GM19035 (cell line): ENCODE results near the gene ING4.

Experiments used
- ATAC-seq: cut with Tn5 transposase; IDR thresholded peaks from one replicate; pipeline ENCODE4 v1.9.1; 2021; ENCODE audit not compliant: unreplicated experiment

ING4 gene

DNA sequence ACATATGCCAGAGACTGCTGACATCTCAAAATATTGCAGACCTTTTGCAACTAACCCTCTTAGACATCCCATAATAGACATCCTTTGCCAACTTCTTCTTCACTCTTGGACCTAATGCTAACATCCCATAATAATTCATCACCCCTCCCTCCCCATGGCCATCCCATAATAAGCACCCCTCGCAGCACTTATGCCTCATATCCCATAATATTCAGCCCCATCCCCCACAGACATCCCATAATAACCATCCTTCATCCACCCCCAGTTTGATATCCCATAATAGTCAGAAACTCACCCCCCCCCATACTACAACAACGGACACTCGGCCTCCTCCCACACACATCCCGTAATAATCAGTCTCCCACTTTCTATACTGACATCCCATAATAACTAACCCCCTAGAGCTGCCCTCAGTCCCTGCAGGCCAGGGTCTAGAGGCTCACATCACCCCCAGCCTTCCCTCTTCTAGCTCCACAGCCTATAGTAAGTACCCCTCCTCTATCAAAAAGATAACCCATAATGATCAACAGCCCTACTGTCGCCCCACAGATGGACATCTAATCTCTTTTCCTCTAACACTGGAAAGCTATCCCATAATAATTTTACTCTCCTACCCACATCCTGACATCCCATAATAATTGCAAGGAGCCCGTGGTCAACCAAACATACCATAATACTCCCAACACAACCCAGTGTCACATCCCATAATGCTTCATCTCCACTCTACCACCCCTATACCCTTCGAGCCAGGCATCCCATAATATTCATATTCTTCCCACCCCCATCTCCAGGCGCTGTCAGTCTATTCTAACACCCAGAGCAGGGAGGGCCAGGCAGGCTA, 54.9 kb downstream of the ING4 start:
- ATAC-seq, result no peak

DNA sequence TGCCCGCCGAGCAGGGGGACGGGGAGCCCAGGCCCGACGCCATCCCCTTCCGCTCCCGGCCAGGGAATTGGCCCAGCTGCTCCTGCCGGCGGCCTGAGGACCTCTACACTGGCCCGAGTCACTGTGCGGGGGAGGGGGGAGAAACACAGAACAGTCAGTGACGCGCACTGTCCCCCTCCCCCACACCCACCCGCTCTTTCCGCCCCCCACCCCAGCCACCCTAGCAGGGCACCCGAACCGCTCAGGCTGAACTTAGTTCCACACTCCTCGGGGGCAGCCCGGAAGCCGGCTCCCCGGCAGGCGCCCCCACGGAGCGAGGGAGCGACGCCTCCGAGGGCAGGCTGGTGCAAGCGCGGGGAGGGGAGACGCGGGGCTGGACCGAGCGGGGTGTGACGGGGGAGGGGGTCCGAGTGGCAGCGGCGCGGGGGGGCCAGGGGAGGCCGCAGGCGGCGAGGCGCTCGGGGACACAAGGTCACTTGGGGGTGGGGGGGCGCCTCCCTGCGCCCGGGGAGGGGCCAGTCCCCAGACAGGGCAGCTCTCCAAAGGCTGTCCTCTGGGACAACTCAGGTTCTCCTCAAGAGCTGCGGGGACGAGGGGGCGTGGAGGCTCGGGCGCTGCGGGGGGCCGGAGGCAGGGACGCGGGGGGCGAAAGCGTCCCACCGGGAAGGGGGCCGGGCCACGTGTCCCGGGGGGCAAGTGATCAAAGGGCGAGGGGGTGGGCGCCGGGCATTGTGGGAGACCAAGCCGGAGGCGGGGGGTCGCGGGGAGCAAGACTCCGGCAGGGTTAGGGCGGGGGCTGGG, 56.4 kb downstream of the ING4 start:
- no peak for ATAC-seq

DNA sequence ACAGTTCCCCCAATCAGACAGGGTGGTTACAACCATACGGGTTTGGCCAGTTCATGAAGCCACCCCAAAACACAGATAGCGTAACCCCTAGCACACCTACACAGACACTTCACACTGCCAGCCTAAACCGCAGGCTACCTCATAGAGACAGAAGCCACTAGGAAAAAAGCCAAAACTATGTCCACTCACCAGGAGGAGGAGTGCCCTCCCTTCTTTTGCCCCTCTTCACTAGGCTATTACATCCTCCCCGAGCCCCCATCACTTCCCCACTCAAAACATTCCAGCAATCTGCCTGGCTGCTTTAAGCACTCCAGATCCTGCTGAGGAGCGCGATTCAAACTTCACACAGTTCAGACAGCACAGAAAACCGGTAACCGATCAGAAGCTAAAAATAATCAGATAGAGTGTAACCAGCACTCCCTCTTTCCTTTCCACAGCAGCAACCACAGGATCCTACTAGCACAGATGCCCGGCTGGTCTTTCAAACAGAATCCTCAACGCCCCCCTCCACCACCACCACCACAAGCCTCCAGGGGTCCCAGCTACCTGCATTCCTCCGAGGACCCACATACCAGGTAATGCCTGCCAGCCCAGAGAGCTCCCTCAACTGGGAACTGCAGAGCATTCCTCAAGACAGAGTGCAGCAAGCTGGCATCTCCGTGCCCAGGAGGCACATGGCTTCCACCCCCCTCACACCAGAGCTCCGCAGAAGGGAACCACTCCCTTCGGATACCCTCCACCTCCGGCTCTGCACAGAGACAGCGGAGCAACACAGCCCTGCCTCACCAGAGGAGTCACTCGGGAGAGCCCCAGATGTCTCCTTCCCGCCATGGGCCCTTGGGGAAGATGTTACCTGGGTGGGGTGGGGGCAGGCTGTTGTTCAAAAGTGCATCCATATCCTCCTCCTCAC, 57.2 kb downstream of the ING4 start:
- ATAC-seq, result no peak

DNA sequence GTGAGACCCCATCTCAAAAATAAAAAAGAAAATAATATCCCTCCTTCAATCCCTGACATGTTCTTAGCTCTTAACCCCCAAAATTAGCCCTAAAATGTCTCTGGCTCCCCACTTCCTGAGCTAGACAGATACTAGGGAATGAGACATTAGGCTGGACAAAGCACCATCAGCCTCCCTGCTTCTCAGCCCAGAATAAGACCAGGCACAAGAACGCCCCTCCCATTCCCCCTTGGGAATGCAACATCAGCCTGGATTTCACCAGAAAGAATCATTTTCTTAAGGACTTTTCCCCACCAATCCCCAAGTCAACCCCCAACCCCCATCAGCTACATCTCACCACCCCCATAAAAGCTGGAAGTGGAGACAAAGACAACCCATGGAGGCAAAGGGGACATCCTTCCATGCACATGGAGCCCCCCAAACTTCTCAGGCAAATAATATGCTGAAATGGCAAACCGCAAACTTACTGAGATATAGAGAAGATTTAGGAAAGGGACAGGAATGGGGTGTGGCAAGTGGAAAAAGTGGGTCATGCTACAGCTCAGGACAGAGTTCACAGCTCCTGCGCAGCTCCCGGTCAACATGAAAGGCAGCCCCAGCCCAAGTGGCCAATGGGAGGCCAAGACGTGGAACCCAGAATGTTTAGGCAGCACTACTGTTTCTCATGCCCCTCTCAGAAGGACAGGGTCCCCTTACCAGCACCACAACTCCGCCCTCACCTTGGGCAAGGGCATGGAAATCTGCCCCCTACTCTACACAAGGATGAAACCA, 58.5 kb downstream of the ING4 start:
- no peak for ATAC-seq

DNA sequence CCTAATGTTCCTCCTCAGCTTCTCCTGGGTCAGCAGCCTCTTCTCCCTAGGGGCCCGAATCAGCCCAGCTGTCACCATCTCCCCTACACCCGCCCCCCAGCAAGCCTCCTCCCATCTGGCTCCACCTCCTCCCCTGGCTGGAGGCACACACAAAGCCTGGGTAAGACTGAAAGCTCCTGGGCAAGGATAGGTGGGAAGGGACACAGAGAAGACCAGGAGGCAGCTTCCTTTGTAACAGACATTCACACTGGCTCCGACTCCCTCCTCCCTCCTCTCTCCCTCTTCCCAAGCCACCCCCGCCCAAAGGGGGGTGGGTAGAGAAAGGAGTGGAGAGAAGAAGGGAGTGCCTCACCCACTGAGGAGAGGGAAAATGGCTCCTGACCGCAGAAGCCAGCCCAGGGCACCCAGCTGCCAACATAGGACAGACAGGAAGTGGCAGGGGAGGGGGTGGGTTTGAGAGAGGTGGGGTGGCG, 59.8 kb downstream of the ING4 start:
- ATAC-seq, result no peak

DNA sequence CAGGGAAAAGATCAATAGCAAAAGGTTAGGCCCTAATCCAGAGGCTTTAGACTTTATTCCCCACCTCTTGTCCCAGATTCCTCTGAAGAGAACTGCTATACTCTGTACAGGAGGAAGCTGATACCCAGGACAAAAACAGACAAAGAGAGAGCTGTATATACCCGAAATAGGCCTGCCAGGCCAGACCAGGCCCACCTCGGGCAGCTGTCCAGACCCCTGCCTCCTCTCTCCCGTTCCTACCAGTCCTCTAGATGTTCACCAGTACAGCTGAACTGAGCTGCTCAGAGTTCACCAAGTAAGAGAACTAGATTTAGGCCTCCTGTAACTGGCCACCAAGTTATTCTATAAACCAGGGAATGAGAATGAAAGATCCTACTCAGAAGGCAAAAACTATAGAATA, 60.4 kb downstream of the ING4 start:
- no peak for ATAC-seq
